OCI-LY7 (cell line): Measurements from ENCODE around the gene NEURL3. TPM values are rescaled to one million over a fixed set of nuclear protein-coding genes. Genes with fewer than 3 reads are reported as not detected.

Source experiments
- BruUV-seq: library from RNA; stranded (reverse); fragments of 400-500 nt; replicated peaks from 2 replicates; lab custom pipeline; 2021; lab: Mats Ljungman, UMichigan
- CTCF ChIA-PET: fragments of 300-600 bp; sonication (Branson Sonifier 250); formaldehyde crosslinking; loops from one replicate; lab custom pipeline; 2022; ENCODE audit warnings: antibody characterized with exemption; ENCODE audit not compliant: unreplicated experiment; lab: Charles Lee
- POLR2A ChIA-PET: fragments of 300-600 bp; sonication (Branson Sonifier 250); formaldehyde crosslinking; loops from one replicate; lab custom pipeline; 2022; ENCODE audit warnings: antibody characterized with exemption; lab: Charles Lee
- DNase-seq: peaks from one replicate; pipeline ENCODE4 v3.0.0-alpha.2; 2015; ENCODE audit warnings: low spot score
- H2AFZ ChIP-seq: fragments of 200-600 bp; sonication (generic), shearing (Covaris generic); 2 replicates; pipeline ENCODE4 v1.6.1; 2014; ENCODE audit warnings: mild to moderate bottlenecking, antibody characterized with exemption, low read length, moderate library complexity
- H3K27ac ChIP-seq: fragments of 200-600 bp; sonication (generic); 2 replicates; pipeline ENCODE4 v1.5.1; 2014; ENCODE audit warnings: mixed run types, low read depth, mild to moderate bottlenecking, moderate library complexity, low read length, inconsistent platforms; ENCODE audit not compliant: poor library complexity, severe bottlenecking
- H3K36me3 ChIP-seq: fragments of 200-600 bp; sonication (generic); 2 replicates; pipeline ENCODE4 v1.6.1; 2014; ENCODE audit warnings: mild to moderate bottlenecking, antibody characterized with exemption, low read length, moderate library complexity, mixed read lengths; ENCODE audit not compliant: insufficient read depth
- H3K4me1 ChIP-seq: fragments of 200-600 bp; sonication (generic); 2 replicates; pipeline ENCODE4 v1.5.1; 2014; ENCODE audit warnings: mild to moderate bottlenecking, low read length; ENCODE audit not compliant: insufficient read depth, poor library complexity, severe bottlenecking
- H3K4me2 ChIP-seq: fragments of 200-600 bp; sonication (generic); 2 replicates; pipeline ENCODE4 v1.6.1; 2014; ENCODE audit warnings: mild to moderate bottlenecking, low read length
- H3K4me3 ChIP-seq: fragments of 200-600 bp; sonication (generic); 2 replicates; pipeline ENCODE4 v1.5.1; 2014; ENCODE audit warnings: mild to moderate bottlenecking, low read depth, low read length; ENCODE audit not compliant: poor library complexity, severe bottlenecking
- H3K79me2 ChIP-seq: fragments of 200-600 bp; sonication (generic); 2 replicates; pipeline ENCODE4 v1.6.1; 2016; ENCODE audit warnings: low read depth, mild to moderate bottlenecking, low read length, moderate library complexity, mixed read lengths; ENCODE audit not compliant: insufficient read depth
- H3K9me2 ChIP-seq: fragments of 200-600 bp; sonication (generic); 2 replicates; pipeline ENCODE4 v1.6.1; 2016; ENCODE audit warnings: mild to moderate bottlenecking, low read length, mixed read lengths; ENCODE audit not compliant: insufficient read depth
- H3K9me3 ChIP-seq: fragments of 200-600 bp; sonication (generic); 2 replicates; pipeline ENCODE4 v1.6.1; 2014; ENCODE audit warnings: mild to moderate bottlenecking, mixed run types, low read length, mixed read lengths
- H4K20me1 ChIP-seq: fragments of 200-600 bp; sonication (generic); 2 replicates; pipeline ENCODE4 v1.6.1; 2014; ENCODE audit warnings: mild to moderate bottlenecking, antibody characterized with exemption, low read length, moderate library complexity, mixed read lengths; ENCODE audit not compliant: insufficient read depth
- CTCF ChIP-seq: fragments of 200-600 bp; sonication (generic); conservative IDR thresholded peaks from 2 replicates; pipeline ENCODE4 v1.5.1; 2014; ENCODE audit warnings: mild to moderate bottlenecking, antibody characterized with exemption, low read length, moderate library complexity, mixed read lengths
- EZH2phosphoT487 ChIP-seq: fragments of 200-600 bp; sonication (generic); IDR thresholded peaks from 2 replicates; pipeline ENCODE4 v1.6.1; 2018; ENCODE audit warnings: low read depth, borderline replicate concordance, mild to moderate bottlenecking, mixed run types, antibody characterized with exemption, low read length, moderate library complexity, mixed read lengths
- intact Hi-C: fragments of 100-400 bp; cut with micrococcal nuclease; formaldehyde crosslinking; loops from one replicate; pipeline ENCODE4 v1.10.0; 2022; ENCODE audit not compliant: unreplicated experiment
- total RNA-seq, 2 experiments: library from RNA; depleted of rRNA in 1 of 2; stranded (reverse); fragments of >200 nt in 1 of 2; shearing (Covaris generic) in 1 of 2; gene quantifications; 2 replicates each; pipeline ENCODE4 v1.2.3, GENCODE V29; 2014 to 2022

Gene NEURL3
- total RNA-seq, 2 experiments from 2014 or later, result not detected

DNA sequence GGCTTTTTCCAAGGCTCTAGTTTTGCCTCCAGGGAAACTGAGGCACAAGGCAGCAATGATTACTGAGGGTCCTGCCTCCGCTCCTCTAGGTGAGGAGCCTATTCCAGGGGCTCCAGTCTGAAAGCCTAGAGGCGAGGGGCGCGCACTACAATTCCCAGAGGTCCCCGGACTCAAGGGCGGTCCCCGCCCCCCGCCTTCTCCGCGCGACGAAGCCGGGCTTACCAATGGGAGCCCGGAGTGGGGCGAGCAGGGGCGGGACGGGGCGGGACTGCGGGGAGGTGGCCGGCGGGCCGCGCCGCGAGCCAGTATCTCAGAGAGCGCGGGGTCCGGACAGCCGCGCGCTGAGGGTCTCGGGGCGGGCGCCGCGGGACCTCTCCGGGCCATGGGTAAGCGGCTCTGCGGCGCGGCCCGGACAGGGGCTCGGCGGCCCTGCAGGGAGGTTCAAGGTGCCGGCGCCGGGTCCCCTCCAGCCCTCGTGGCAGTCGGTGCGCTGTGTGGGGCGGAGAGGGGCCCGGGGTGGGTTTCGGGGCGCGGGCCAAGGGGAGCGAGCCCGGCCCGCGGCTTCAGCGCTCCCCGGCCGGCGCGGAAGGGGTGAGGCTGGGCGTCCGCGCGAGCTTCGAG is 31.4 kb upstream of the NEURL3 start, which contains the start of gene ARID5A:
TSS of gene ARID5A (plus strand) at position 308 of the 621 bp plus-strand sequence. CDS start at position 383, 75 bp downstream.
- Histone ChIP-seq H3K36me3 (no peaks in the 10 kb centered on the region), H3K4me3 (peak within 1 kb of the TSS; percentile 76), H4K20me1 (peaks cover 6% of the 10 kb centered on the region; the same call in 1 of the 2 replicates), H3K27ac (no peak within 1 kb of the TSS), H2AFZ (peak within 1 kb of the TSS; percentile 51; the same call in 1 of the 2 replicates), H3K79me2 (no peaks in the 10 kb centered on the region), H3K4me2 (peak within 1 kb of the TSS; percentile 76), H3K9me2 (no peaks in the 10 kb centered on the region), H3K4me1 (peaks cover 13% of the 10 kb centered on the region), H3K9me3 (no peaks in the 10 kb centered on the region)
- POLR2A ChIA-PET, result interaction anchor here (0.9 kb wide), 1 partner anchor 24 kb away, joined by 4 read pairs; no protein-coding TSS in a partner anchor
- no peak for TF ChIP-seq EZH2phosphoT487
- TF ChIP-seq CTCF, result no peak
- DNase-seq, result peak; percentile 94
- CTCF ChIA-PET, result no interaction called here
- BruUV-seq, result no TSS peak
- intact Hi-C loops, result loop anchor here (2.0 kb wide), 1 partner anchor 204 kb away; the partner anchor contains the start of gene LMAN2L

DNA sequence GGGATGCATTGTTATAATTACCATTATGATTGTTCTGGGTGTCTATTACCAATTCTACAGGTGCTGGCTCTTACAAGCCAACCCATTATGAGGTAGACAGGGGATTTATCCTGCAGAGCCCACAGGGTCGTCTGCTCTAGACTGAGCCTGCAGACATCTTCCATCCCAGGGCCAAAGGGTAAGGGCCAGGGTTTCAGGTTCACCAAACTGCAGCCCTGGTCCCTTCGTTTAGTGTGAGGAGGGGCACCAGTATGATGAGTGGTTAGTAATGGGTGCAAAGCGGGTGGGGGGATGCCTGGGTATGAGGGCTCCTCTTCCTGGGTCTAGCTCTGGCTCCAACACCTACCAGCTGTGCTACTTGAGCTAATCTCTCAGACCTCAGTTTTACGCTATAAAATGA is 30.2 kb upstream of the NEURL3 start:
- Histone ChIP-seq H3K9me3 (no peaks in the 10 kb centered on the region), H3K36me3 (no peaks in the 10 kb centered on the region), H3K9me2 (no peaks in the 10 kb centered on the region), H3K4me1 (peaks cover 13% of the 10 kb centered on the region), H4K20me1 (peaks cover 6% of the 10 kb centered on the region; the same call in 1 of the 2 replicates), H3K27ac (no peak overlapping the region), H3K4me2 (no peak overlapping the region), H2AFZ (no peak overlapping the region), H3K4me3 (no peak overlapping the region), H3K79me2 (no peaks in the 10 kb centered on the region)
- BruUV-seq, result no TSS peak
- ChIA-PET POLR2A (interaction anchor here (0.9 kb wide), 1 partner anchor 23 kb away, joined by 4 read pairs; no protein-coding TSS in a partner anchor), CTCF (no interaction called here)
- intact Hi-C loops, result no loop called here
- no peak for TF ChIP-seq EZH2phosphoT487
- TF ChIP-seq CTCF, result no peak
- DNase-seq, result no peak

- DNase-seq, result no peak
- Histone ChIP-seq H4K20me1 (peaks cover 6% of the 10 kb centered on the region; the same call in 1 of the 2 replicates), H3K79me2 (no peaks in the 10 kb centered on the region), H3K4me1 (peaks cover 13% of the 10 kb centered on the region), H3K9me2 (no peaks in the 10 kb centered on the region), H3K4me3 (no peak overlapping the region), H3K27ac (no peak overlapping the region), H3K4me2 (no peak overlapping the region), H3K9me3 (no peaks in the 10 kb centered on the region), H2AFZ (no peak overlapping the region), H3K36me3 (no peaks in the 10 kb centered on the region)
- no TSS peak for BruUV-seq
- CTCF ChIA-PET, result no interaction called here
- intact Hi-C loops, result no loop called here
- TF ChIP-seq CTCF (no peak), EZH2phosphoT487 (no peak)
- POLR2A ChIA-PET, result no interaction called here
Measured at GRCh38 chr2:96534701-96535181, 29.6 kb upstream of the NEURL3 start.
